ENCODE measurements around the gene WDTC1. TPM values are rescaled to one million over a fixed set of nuclear protein-coding genes. Genes with fewer than 3 reads are reported as not detected.

Gene WDTC1
- total and polyA plus RNA-seq, 9 of the 15 experiments (the other 6 are each of a cell fraction or from before 2014, with no cell fraction given): 0.18 to 32.3 (median 8.8) TPM

GRCh38 chr1:27350663-27351540, 116.5 kb downstream of the WDTC1 start (continued):
- TF ChIP-seq POLR2G (IDR thresholded peaks at IDR 0.05; ENCODE audit: low read depth, low read length) (peak; percentile 73), NR2F6 (CRISPR knock-in tag; IDR thresholded peaks at IDR 0.05) (no peak), MAX (CRISPR knock-in tag; IDR thresholded peaks at IDR 0.05) (peak; percentile 72), CTBP1 (IDR thresholded peaks at IDR 0.05; ENCODE audit: borderline replicate concordance) (peak; percentile 39; the same call in 1 of the 2 replicates), EP400 (IDR thresholded peaks at IDR 0.05) (no peak), IRF9 (tag; IDR thresholded peaks at IDR 0.05) (no peak), ZFP30 (CRISPR knock-in tag; IDR thresholded peaks at IDR 0.05; ENCODE audit: borderline replicate concordance) (no peak), SMARCB1 (IDR thresholded peaks at IDR 0.05; ENCODE audit: insufficient read length, low read depth) (no peak), ZNF41 (CRISPR knock-in tag; conservative IDR thresholded peaks at IDR 0.05) (no peak), HDAC2 (IDR thresholded peaks at IDR 0.05) (no peak), U2AF2 (optimal IDR thresholded peaks at IDR 0.05; ENCODE audit: low read depth, low read length) (no peak), ZNF561 (CRISPR knock-in tag; conservative IDR thresholded peaks at IDR 0.05) (no peak), MLLT1 (IDR thresholded peaks at IDR 0.05) (no peak), WHSC1 (IDR thresholded peaks at IDR 0.05; ENCODE audit: low read length) (no peak), BHLHE40 (IDR thresholded peaks at IDR 0.05; ENCODE audit: low read length) (no peak), NCOA4 (IDR thresholded peaks at IDR 0.05; ENCODE audit: partially characterized antibody) (no peak), ZBTB34 (CRISPR knock-in tag; IDR thresholded peaks at IDR 0.05) (no peak), ZNF324 (CRISPR knock-in tag; IDR thresholded peaks at IDR 0.05) (no peak), HNRNPUL1 (IDR thresholded peaks at IDR 0.05; ENCODE audit: low read length) (no peak), THAP7 (CRISPR knock-in tag; IDR thresholded peaks at IDR 0.05) (no peak), DIDO1 (tag; IDR thresholded peaks at IDR 0.05; ENCODE audit: low read depth) (no peak), SMARCA4 (IDR thresholded peaks at IDR 0.05) (no peak), SMAD4 (CRISPR knock-in tag; conservative IDR thresholded peaks at IDR 0.05) (no peak), ZNF280A (IDR thresholded peaks at IDR 0.05; ENCODE audit: low read depth, partially characterized antibody) (no peak)

Measured in K562 (cell line).